Stimulated activated CD8-positive, alpha-beta memory T cell treated with anti-CD3 and anti-CD28 coated beads, Interleukin-4, amount 100 ng/mL, for 4 hours (primary cell): ENCODE results near the gene BCAS3.
"Not testable (repeated sequence)": the region's sequence is repeated elsewhere in the genome, so short reads cannot be mapped to it uniquely, and the experiment has no call there.

Experiments used
- DNase-seq, 2 donors: peaks; one replicate each; pipeline ENCODE4 v3.0.0-alpha.2; 2020; ENCODE audit warnings: low read depth in 2 of 2, low spot score in 1 of 2

Gene BCAS3

DNA sequence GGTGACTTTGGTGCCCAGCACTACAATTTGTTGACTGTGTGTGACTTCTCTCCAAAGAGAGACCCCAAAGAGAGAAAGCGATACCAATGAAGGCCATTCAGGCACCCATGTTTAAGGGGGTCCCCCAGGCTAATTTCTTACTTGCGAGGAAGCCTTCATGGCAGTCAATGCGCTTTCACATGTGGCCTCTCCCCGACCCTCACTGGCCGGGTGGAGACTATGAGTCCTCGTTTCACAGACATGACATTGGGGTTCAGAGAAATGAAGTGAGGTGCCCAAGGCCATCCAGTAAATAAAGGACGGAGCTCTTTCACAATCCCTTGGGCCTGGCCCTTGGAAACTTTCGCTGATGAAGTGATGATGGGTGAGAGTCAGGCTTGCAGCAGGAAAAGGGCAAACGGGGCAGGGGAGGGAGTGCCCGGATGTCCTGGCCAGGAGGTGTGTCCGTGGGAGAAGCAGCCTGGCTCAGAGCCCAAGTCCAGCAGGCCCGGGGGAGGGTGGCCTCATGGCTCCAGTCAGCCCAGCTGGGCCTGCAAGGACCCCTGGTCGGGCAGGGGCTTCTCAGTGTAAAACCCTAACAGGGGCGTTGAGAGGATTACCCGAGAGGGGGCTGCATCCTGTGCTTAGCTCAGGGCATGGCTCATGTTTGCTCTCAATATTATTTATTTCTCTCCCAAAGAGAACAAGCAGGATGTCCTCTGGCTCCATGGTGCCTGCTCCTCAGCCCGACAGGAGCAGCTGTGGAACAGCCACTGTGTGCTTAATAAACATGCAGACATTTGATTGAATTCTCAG lies 736.7 kb downstream of the BCAS3 start:
- no peak for DNase-seq

- DNase-seq, result no peak
Observed at GRCh38 chr17:61414936-61415251, 737.2 kb downstream of the BCAS3 start.

- no peak for DNase-seq
Observed at GRCh38 chr17:61415374-61416210, 737.9 kb downstream of the BCAS3 start.

DNA sequence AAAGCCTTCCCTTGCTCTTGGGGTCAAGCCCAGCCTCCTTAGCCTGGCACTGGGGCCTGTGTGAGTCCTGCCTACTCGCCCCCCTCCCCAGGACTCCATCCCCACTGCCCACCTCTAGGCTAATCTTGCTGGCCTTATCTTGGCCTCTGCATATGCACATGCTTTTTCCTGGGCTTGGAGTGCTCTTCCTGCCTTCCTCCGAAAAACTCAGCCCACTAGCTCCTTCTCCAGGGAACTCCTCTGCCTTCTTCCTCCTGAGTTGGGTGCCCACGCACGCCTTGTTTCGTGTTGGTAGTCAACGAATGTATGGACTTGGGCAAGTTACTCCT lies 738.5 kb downstream of the BCAS3 start:
- no peak for DNase-seq

DNA sequence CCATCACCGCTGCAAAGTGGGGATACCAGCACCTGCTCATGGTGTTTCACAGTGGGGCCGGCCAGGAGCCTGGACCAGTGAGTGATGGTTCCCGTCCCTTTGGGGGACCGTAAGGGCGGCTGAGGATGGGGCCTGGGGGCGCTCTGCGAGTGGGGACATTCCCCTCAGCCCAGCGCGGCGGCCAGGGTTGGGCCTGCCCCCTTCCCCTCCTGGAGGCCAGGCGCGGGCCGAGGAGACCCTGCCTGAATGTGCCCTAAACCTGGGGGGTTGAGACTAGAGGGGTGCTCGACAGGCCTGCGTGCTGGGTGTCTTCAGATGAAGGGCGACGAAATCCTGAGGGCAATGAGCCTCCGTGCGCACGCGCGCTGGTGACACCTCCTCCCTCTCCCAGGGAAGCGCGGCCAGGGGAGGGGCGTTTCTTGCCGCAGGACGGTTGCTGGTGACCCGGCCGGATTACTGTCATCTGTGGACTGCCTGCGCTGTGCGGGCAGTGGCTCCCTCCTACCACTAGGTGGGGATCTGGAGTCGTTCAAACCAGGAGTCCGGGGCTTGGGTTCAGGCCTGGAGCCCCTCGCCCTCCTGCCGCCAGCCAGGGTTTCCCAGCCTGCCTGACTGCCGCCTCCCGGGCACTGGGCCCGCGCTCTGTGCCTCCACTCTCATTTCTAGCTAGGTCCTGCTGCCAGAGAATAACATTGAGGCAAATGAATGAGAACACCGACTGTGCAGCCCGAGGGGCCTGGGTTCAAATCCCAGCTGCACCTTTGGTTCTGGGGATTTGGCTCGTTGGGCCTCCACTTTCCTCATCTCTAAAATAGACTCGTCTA lies 739.1 kb downstream of the BCAS3 start:
- no peak for DNase-seq

DNA sequence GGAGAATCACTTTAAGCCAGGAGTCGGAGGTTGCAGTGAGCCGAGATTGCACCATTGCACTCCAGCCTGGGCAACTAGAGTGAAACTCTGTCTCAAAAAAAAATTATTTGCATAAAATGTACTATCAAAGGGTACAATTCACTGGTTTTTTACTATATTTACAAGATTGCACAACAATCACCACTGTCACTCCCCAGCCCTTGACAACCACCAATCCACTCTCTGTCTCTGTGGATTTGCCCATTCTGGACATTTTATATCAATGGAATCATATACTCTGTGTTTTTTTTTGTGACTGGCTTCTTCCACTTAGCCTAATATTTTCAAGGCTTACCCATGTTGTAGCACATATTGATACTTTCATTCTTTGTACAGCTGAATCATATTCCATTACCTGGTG lies 740.8 kb downstream of the BCAS3 start:
- DNase-seq, result no peak

GRCh38 chr17:61419496-61420046 lies 741.9 kb downstream of the BCAS3 start:
- DNase-seq, result no peak

DNA sequence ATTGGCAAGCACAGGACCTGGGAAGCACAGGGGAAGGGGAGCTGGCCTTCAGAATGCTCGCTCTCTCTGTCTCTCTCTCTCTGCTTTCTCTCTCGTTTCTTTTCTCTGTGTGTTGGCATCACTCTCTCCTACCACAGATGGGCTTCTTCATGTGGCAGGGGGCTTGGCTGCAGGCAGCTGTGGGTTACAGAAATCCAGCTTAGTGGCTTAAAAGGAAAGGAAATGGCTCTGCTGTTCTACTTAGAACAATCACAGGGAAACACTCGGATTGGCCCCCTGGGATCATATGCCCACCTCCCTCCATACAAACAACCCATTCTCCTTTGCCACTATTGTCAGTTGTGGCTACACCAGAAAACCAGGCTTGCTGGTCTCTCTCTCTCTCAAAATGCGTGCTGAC lies 742.4 kb downstream of the BCAS3 start:
- DNase-seq, result no peak

DNA sequence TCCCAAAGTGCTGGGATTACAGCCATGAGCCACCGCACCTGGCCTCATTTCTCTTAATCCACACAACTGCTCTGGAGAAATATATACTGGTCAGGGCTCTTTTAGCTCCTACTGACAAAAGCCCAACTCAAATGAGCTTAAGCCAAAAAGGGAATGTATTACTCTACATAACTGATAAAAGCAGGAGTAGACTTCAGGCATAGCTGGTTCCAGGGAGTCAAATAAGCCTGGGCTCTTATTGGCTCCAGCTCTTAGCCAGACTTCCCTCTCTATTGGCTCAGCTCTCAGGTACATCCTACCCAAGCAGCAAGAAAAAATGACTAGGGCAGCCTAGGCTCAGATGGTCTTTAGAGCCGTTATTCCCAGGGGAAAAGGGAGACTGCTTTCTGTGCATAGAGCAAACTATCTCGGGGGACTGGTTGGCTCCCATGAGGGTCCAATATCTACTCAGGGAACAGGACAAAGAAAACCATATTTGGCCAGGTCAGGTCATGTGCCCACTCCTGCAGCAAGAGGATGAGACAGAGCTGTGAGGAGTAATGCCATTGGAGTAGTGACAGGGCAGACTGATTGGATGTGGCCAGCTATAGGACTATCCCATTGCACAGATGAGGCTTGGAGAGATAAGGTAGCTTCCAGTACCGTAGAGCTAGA lies 743.2 kb downstream of the BCAS3 start:
- DNase-seq, result no peak

DNA sequence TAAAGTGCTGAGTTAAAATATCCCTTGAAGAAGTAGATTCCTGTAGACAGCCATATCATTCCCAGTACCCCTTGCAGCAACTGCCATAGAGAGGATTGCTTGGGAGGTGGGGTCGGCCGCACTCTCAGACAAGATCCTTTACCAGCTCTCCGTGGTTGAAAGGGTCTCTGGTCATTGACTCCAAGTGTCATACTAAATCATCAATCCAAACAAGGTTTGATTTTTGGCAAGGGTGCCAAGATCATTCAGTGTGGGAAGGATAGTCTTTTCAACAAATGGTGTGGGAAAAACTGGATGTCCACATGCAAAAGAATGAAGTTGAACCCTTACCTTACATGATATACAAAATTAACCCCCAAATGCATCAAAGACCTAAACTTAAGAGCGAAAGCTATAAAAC lies 743.8 kb downstream of the BCAS3 start:
- no peak for DNase-seq

DNA sequence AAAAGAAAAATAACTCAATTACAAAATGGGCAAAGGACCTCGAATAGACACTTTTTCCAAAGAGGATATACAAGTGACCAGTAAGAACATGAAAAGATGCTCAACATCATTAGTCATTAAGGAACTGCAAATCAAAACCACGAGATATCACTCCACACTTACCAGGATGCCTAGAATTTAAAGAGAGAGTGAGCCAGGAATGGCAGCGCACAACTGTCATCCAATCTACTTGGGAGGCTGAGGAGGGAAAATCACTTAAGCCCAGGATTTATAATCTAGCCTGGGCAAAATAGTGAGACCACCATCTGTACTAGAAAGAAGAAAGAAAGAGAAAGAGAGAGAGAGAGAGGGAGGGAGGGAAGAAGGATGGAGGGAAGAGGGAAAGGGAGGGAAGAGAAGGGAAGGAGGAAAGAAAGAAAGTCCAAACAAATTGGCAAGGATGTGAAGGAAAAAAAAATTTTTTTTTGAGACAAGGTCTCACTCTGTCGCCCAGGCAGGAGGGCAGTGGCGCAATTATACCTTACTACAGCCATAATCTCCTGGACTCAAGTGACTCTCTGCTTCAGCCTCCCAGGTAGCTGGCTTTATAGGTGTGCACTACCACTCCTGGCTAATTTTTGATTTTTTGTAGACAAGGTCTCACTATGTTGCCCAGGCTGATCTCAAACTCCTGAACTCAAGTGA lies 744.6 kb downstream of the BCAS3 start:
- DNase-seq, result no peak

DNA sequence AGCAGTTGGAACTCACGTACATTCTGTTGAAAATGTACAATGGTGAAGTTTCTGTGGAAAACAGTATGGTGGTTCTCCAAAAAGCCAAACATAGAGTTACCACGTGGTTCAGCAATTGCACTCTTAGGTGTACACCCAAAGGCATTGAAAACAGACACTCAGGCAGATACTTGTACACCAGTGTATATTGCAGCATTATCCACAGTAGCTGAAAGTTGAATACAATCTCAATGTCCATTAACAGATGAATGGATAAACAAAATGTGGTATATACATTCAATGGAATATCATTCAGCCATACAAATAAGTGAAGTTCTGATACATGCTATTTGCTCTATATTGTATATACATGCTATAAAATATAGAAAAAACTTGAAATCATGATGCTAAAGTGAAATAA lies 745.2 kb downstream of the BCAS3 start:
- no peak for DNase-seq

DNA sequence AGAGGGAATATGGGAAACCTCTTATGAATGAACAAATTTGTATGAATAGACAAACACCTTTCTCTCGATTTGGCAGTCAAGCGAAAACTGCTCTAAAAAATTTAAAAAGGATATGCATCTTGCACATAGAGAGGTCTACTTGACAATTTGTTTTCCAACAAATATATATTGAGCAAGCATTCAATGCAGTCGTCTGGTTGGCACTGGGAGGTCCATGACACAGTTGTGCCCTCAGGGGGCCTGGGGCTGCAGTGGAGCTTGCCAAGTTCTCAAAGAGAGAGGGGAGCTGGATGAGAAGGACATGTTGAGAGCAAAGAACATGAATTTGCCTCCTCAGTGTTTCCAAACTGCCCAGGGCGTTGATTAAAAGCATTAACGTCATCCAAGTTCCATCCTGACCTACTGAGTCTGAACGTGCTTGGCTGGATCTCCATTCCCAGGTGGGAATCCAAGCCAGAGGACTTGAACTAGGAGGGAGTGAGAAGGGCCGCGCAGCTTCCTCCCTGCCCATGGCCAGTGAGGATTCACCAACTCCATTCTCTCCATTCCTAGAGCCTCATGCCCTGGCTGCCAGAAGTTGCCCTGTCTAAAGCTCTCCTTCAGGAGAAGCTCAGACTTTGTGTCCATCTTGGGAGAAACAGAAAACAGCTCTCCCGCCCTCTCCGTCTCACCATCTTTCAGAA lies 746.5 kb downstream of the BCAS3 start:
- DNase-seq, result no peak

DNA sequence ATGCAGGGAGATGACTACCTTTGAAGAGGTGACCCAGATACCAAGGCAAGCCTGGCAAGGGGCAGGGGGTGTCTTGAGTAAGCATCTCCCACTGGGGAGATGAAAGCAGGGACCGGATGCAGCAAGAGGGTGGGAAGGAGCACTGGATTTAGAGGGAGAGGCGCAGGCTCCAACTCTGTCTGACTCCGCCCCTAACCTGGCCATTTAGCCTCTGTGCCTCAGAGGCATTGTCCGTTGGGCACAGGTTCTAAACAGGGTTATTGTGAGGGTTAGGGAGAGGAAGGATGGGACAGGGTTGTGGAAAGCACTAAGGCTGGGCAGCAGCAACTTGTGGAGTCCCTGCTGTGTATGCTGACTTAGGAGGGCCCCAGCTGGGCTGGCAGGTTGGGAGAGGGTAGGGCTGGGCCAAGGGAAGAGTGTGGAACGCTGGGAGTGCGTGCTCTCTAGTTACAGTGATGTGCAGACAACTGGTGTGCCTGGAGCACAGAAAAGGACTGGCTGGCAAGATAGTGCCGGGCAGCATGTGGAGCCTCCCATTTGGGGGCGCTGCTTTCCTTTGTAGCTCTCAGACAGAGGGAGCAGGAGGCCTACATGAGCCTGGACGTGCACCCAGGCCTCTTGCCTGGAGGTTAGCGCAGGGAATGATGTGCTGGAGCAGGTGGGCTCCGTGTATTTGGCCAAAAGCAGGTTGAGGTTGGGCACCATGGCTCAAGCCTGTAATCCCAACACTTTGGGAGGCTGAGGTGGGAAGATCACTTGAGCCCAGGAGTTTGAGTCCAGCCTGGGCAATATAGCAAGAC lies 748.2 kb downstream of the BCAS3 start:
- DNase-seq, result no peak

GRCh38 chr17:61426482-61427304 lies 749.0 kb downstream of the BCAS3 start:
- DNase-seq, result no peak

GRCh38 chr17:61427567-61427966 lies 749.9 kb downstream of the BCAS3 start:
- no peak for DNase-seq

- DNase-seq, result no peak
Observed at GRCh38 chr17:61429274-61429673, 751.6 kb downstream of the BCAS3 start.

- DNase-seq, result not testable (repeated sequence)
Observed at GRCh38 chr17:61429831-61430230, 752.2 kb downstream of the BCAS3 start.
